Muscle of back (tissue), 11 donors: ENCODE results near the gene PIM2. TPM values are rescaled to one million over a fixed set of nuclear protein-coding genes. Genes with fewer than 3 reads are reported as not detected.
A peak's percentile ranks its signal among the peaks of the same experiment; 100 is the strongest.
"Not testable (repeated sequence)": the region's sequence is repeated elsewhere in the genome, so short reads cannot be mapped to it uniquely, and the experiment has no call there.

Experiments used
- DNase-seq, 3 donors: peaks; one replicate each; pipeline versions ENCODE4 v3.0.0 to v3.0.0-alpha.2; 2013
- polyA plus RNA-seq, 10 donors: library from polyadenylated mRNA; unstranded; fragments of 120-200 nt; gene quantifications; one replicate each; pipeline ENCODE4 v1.2.1, GENCODE V29; 2013; ENCODE audit not compliant: insufficient read length in 10 of 10

PIM2 gene
- polyA plus RNA-seq, 10 donors = 1.3 to 9.1 (median 2.1) TPM

DNA sequence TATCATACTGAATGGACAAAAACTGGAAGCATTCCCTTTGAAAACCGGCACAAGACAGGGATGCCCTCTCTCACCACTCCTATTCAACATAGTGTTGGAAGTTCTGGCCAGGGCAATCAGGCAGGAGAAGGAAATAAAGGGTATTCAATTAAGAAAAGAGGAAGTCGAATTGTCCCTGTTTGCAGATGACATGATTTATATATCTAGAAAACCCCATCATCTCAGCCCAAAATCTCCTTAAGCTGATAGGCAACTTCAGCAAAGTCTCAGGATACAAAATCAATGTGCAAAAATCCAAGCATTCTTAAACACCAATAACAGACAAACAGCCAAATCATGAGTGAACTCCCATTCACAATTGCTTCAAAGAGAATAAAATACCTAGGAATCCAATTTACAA, 46.8 kb downstream of the PIM2 start:
- DNase-seq = not testable (repeated sequence)

DNA sequence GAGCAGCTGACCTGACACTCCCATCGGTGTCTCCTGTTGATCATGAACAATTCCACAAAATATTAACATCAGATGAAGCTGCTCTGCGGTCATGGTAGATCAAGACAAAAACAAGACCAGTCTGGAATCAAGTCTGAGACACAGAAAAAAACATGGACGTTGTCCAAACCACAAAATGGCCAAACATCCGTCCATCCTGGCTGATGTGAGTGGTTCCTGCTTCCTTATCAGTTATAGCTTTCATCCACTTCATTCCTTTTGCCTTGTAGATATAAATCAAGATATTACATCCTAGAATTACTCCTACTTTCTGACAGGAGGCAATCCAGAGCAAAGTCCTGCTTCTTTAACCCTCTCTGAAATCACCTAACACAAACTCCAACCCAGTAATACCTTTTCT, 54.6 kb downstream of the PIM2 start:
- DNase-seq = peak in 1 of 3 donors; percentile 4

Other genes starting within 250 kb of the PIM2 start
- gene WAS, start 235.2 kb downstream of the PIM2 start, polyA plus RNA-seq = 1 to 10 TPM; 3.0 to 8.0 (median 3.9) TPM
- 1 to 10 TPM; 3.2 to 5.5 (median 3.9) TPM for gene SUV39H1, start 222.3 kb downstream of the PIM2 start, polyA plus RNA-seq
- gene GLOD5, start 157.3 kb downstream of the PIM2 start, polyA plus RNA-seq = not detected
- gene GATA1, start 132.4 kb downstream of the PIM2 start, polyA plus RNA-seq = 1 to 10 TPM in 2 of 10 donors, under 1 TPM in 8; 0.28 to 1.9 (median 0.65) TPM
- gene HDAC6, start 117.0 kb downstream of the PIM2 start, polyA plus RNA-seq = 100 to 1,000 TPM in 5 of 10 donors, 10 to 100 TPM in 5; 76.5 to 118 (median 95.7) TPM
- not detected for gene ERAS, start 92.5 kb downstream of the PIM2 start, polyA plus RNA-seq
- under 1 TPM in 6 of 10 donors, not detected in 4; 0.15 to 0.76 (median 0.22) TPM for gene PCSK1N, start 83.4 kb downstream of the PIM2 start, polyA plus RNA-seq
- 10 to 100 TPM; 24.1 to 39.0 (median 30.1) TPM for gene TIMM17B, start 21.3 kb downstream of the PIM2 start, polyA plus RNA-seq
- gene PQBP1, start 21.1 kb downstream of the PIM2 start, polyA plus RNA-seq = 10 to 100 TPM; 45.2 to 72.5 (median 57.7) TPM
- 10 to 100 TPM; 12.9 to 20.8 (median 16.2) TPM for gene SLC35A2, start 7.4 kb downstream of the PIM2 start, polyA plus RNA-seq
- 10 to 100 TPM; 31.5 to 41.9 (median 34.9) TPM for gene OTUD5, start 38.6 kb upstream of the PIM2 start, polyA plus RNA-seq
- gene KCND1, start 52.8 kb upstream of the PIM2 start, polyA plus RNA-seq = 1 to 10 TPM in 6 of 10 donors, under 1 TPM in 4; 0.87 to 2.2 (median 1.3) TPM
- gene GRIPAP1, start 83.2 kb upstream of the PIM2 start, polyA plus RNA-seq = 10 to 100 TPM; 16.9 to 34.3 (median 23.9) TPM
- gene TFE3, start 124.3 kb upstream of the PIM2 start, polyA plus RNA-seq = 10 to 100 TPM; 17.6 to 26.0 (median 21.0) TPM
- 1 to 10 TPM; 3.2 to 5.3 (median 3.8) TPM for gene CCDC120, start 140.0 kb upstream of the PIM2 start, polyA plus RNA-seq
- 10 to 100 TPM; 16.4 to 28.4 (median 22.5) TPM for gene PRAF2, start 155.0 kb upstream of the PIM2 start, polyA plus RNA-seq
- 10 to 100 TPM; 26.6 to 49.1 (median 34.1) TPM for gene WDR45, start 160.9 kb upstream of the PIM2 start, polyA plus RNA-seq
- gene GPKOW, start 204.7 kb upstream of the PIM2 start, polyA plus RNA-seq = 10 to 100 TPM; 15.4 to 19.0 (median 18.0) TPM
- gene MAGIX, start 243.7 kb upstream of the PIM2 start, polyA plus RNA-seq = 1 to 10 TPM in 9 of 10 donors, under 1 TPM in 1; 0.97 to 2.4 (median 1.9) TPM